ENCODE data around the gene SLC38A10. TPM values are rescaled to one million over a fixed set of nuclear protein-coding genes. Genes with fewer than 3 reads are reported as not detected.
A peak's percentile ranks its signal among the peaks of the same experiment; 100 is the strongest.

The SLC38A10 gene
- total RNA-seq, 1 donor from 2014 or later: 120 TPM

DNA sequence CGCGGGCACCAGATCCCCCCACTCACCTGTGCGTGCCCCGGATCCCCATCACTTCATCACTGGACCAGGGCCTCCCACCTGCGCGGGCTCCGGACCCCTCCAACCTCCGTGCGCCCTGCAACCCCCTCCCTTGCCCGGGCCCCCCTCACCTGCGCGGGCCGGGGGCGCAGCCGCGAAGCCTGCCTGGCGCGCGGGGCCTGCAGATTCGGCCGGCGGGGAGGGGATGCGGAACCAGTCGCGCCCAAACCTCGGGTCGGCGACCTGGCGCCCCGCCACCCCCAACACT lies 72.5 kb downstream of the SLC38A10 start:
- Mint-ChIP-seq H3K4me1 (ENCODE audit: unreplicated experiment) (peaks cover 17% of the 10 kb centered on the region), H3K27ac (ENCODE audit: unreplicated experiment) (no peak overlapping the region), H3K36me3 (ENCODE audit: unreplicated experiment) (peaks cover 4% of the 10 kb centered on the region), H3K27me3 (ENCODE audit: unreplicated experiment) (no peaks in the 10 kb centered on the region), H3K4me3 (ENCODE audit: unreplicated experiment) (peak overlapping the region; percentile 78), H3K9me3 (ENCODE audit: unreplicated experiment) (no peaks in the 10 kb centered on the region)
- TF ChIP-seq, protein P1, sequence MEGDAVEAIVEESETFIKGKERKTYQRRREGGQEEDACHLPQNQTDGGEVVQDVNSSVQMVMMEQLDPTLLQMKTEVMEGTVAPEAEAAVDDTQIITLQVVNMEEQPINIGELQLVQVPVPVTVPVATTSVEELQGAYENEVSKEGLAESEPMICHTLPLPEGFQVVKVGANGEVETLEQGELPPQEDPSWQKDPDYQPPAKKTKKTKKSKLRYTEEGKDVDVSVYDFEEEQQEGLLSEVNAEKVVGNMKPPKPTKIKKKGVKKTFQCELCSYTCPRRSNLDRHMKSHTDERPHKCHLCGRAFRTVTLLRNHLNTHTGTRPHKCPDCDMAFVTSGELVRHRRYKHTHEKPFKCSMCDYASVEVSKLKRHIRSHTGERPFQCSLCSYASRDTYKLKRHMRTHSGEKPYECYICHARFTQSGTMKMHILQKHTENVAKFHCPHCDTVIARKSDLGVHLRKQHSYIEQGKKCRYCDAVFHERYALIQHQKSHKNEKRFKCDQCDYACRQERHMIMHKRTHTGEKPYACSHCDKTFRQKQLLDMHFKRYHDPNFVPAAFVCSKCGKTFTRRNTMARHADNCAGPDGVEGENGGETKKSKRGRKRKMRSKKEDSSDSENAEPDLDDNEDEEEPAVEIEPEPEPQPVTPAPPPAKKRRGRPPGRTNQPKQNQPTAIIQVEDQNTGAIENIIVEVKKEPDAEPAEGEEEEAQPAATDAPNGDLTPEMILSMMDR (IDR thresholded peaks at IDR 0.05): no peak
- DNase-seq (ENCODE audit: extremely low spot score, unreplicated experiment): no peak

DNA sequence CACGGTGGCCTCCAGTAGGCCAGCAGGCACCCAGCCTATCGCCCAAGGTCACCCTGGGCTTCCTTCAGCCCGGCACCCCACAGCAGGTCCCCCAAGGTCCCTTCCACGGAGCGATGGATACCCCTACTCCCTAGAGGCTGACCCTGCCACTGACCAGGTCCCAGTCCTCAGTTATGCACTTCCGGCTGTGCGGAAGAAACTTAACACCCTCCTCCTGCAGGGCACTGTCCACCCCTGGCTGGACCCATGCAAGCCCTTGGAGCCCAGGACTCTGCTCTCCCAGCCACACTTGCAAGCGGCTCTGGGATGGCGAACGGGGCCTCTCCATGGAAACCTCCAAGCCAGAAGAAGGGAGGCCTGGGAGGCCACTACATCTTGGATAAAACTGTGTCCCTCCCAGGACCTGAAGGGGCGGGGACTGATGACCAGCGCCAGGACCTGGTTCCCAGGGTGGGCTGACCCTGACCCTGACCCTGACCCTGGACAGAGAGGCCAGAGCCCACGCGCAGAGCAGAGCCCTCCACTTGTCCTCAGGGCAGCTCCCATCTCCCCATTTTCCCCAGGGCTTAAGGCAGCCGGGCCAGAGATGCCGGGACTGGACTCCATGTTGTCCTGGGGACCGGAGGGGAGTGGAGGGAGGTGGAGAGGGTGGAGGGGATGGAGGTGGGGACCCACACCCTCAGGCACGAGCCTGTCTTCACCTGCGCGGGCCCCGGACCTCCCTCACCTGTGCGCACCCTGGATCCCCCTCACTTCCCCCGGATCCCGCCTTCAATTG lies 73.1 kb downstream of the SLC38A10 start:
- TF ChIP-seq, protein P1 (IDR thresholded peaks at IDR 0.05): no peak
- H3K27ac Mint-ChIP-seq (ENCODE audit: unreplicated experiment): no peak overlapping the region

DNA sequence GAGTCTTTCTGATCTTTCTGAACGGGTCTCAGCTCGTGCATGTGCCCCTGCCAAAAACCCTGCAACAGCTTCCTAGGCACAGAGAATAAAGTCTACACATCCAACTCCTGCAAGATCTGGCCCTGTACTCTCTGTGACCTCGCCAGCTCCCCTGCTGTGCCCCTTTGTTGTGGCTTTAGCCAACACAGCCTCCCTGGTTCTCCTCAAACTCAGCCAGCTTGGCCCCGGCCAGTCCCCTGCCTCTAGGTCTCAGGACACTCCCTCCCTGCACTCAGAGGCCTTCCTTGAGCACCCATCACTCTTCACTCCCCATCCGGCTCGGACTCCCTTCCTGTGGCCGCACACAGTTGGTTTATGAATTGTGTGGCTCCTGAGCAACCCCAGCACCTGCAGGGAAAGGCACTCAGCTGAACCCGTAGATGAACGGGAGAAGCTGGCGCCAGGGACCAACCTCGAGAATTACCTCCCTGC lies 73.7 kb downstream of the SLC38A10 start:
- Mint-ChIP-seq H3K4me1 (ENCODE audit: unreplicated experiment) (peaks cover 17% of the 10 kb centered on the region), H3K36me3 (ENCODE audit: unreplicated experiment) (peaks cover 2% of the 10 kb centered on the region), H3K27me3 (ENCODE audit: unreplicated experiment) (no peaks in the 10 kb centered on the region), H3K27ac (ENCODE audit: unreplicated experiment) (peak overlapping the region; percentile 15), H3K9me3 (ENCODE audit: unreplicated experiment) (no peaks in the 10 kb centered on the region), H3K4me3 (ENCODE audit: unreplicated experiment) (peak overlapping the region; percentile 69)
- TF ChIP-seq, protein P1 (IDR thresholded peaks at IDR 0.05): no peak
- DNase-seq (ENCODE audit: extremely low spot score, unreplicated experiment): no peak

More for the DNA sequence above, 73.1 kb downstream of the SLC38A10 start:
- Mint-ChIP-seq H3K4me3 (ENCODE audit: unreplicated experiment) (peak overlapping the region; percentile 69), H3K9me3 (ENCODE audit: unreplicated experiment) (no peaks in the 10 kb centered on the region), H3K27me3 (ENCODE audit: unreplicated experiment) (no peaks in the 10 kb centered on the region), H3K36me3 (ENCODE audit: unreplicated experiment) (peaks cover 2% of the 10 kb centered on the region), H3K4me1 (ENCODE audit: unreplicated experiment) (peaks cover 17% of the 10 kb centered on the region)
- DNase-seq (ENCODE audit: extremely low spot score, unreplicated experiment): no peak

DNA sequence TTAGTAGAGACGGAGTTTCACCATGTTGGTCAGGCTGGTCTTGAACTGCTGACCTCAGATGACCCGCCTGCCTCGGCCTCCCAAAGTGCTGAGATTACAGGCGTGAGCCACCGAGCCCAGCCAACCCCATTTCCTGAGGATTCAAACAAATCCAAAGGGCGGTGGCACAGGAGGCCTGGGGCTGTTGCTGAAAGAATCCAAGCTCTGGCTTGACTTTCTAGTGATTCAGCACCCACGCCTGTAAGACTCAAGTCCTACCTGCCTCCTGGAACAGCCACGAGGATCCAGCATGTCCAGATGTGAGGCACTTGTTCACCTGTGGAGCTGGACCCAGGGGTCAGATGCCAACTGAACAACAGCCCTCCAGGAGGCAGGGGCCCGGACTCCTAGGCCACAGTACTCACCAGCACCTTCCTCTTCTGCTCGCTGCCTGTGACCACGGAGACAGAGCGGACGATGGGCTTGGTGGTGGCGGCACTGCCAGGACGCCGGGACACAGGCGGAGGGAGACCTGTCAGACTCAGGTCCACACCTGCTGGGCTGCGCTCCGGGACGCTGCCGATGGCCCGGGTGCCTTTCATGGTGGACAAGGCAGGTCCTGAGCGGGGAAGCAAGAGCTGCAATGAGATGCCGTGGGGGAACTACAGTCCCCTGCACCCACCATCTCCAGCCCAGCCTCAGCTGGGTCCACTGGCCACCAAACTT lies 75.5 kb downstream of the SLC38A10 start:
- H3K36me3 Mint-ChIP-seq (ENCODE audit: unreplicated experiment): peaks cover 2% of the 10 kb centered on the region
- TF ChIP-seq, protein P1 (IDR thresholded peaks at IDR 0.05): no peak
- no peaks in the 10 kb centered on the region for H3K9me3 Mint-ChIP-seq (ENCODE audit: unreplicated experiment)
- no peak overlapping the region for H3K4me3 Mint-ChIP-seq (ENCODE audit: unreplicated experiment)
- H3K27ac Mint-ChIP-seq (ENCODE audit: unreplicated experiment): no peak overlapping the region
- no peaks in the 10 kb centered on the region for H3K27me3 Mint-ChIP-seq (ENCODE audit: unreplicated experiment)
- DNase-seq (ENCODE audit: extremely low spot score, unreplicated experiment): no peak
- peaks cover 17% of the 10 kb centered on the region for H3K4me1 Mint-ChIP-seq (ENCODE audit: unreplicated experiment)

DNA sequence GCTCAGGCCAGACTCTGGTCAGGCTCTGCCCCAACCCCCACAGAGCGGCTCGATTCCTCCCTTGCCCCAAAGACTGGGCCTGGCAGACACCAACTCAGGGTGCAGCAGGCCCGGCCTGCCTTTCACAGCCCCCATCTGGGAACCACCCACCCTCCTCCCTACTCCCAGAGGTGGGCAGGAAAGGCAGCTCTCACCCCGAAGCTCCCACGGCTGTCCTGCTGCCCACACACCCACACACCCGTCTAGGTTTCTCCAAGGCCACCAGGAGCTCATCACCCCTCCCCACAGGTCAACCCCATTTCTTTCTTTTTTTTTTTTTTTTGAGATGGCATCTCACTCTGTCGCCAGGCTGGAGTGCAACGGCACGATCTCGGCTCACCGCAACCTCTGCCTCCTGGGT lies 76.1 kb downstream of the SLC38A10 start:
- no peaks in the 10 kb centered on the region for H3K27me3 Mint-ChIP-seq (ENCODE audit: unreplicated experiment)
- DNase-seq (ENCODE audit: extremely low spot score, unreplicated experiment): no peak
- H3K9me3 Mint-ChIP-seq (ENCODE audit: unreplicated experiment): no peaks in the 10 kb centered on the region
- no peak overlapping the region for H3K27ac Mint-ChIP-seq (ENCODE audit: unreplicated experiment)
- TF ChIP-seq, protein P1 (IDR thresholded peaks at IDR 0.05): no peak
- peaks cover 2% of the 10 kb centered on the region for H3K36me3 Mint-ChIP-seq (ENCODE audit: unreplicated experiment)
- H3K4me1 Mint-ChIP-seq (ENCODE audit: unreplicated experiment): peaks cover 17% of the 10 kb centered on the region
- H3K4me3 Mint-ChIP-seq (ENCODE audit: unreplicated experiment): no peak overlapping the region

Measured in osteocyte (in vitro differentiated cells).